GM10248 (cell line): ENCODE data around the gene PET100.

ENCODE experiments used
- CTCF ChIA-PET: fragments of 300-600 bp; sonication (Branson Sonifier 250); formaldehyde crosslinking; extraction: SDS; loops from one replicate; lab custom pipeline; 2021; ENCODE audit warnings: antibody characterized with exemption; lab: Yijun Ruan, JAX
- POLR2A ChIA-PET: fragments of 350-650 bp; sonication (Branson Sonifier 250); formaldehyde crosslinking; extraction: SDS; loops from one replicate; lab custom pipeline; 2020; ENCODE audit warnings: antibody characterized with exemption; lab: Yijun Ruan, JAX
- DNase-seq: peaks from one replicate; pipeline ENCODE4 v3.0.0; 2012; ENCODE audit errors: extremely low spot score
- CTCF ChIP-seq: IDR thresholded peaks from 2 replicates; pipeline ENCODE4 v1.5.1; 2012; ENCODE audit warnings: mild to moderate bottlenecking, low read depth; ENCODE audit errors: extremely low read depth, missing control alignments, control extremely low read depth

Gene PET100

GRCh38 chr19:7633698-7634097, 4.1 kb downstream of the PET100 start, which contains the start of gene PCP2:
PCP2 (minus strand) TSS chr19:7633719; CDS start chr19:7633457, 262 bp downstream.
- POLR2A ChIA-PET, result interaction anchor here (1.1 kb wide), 1 partner anchor 8 kb away, joined by 3 read pairs; no protein-coding TSS in a partner anchor
- CTCF ChIA-PET, result interaction anchor here (1.1 to 3.9 kb wide), 4 partner anchors 19 to 236 kb away, joined by 4 to 12 read pairs (median 6); partner anchors contain the start of gene TRAPPC5
- DNase-seq, result no peak
- TF ChIP-seq CTCF, result no peak

GRCh38 chr19:7635670-7636069, 6.1 kb downstream of the PET100 start:
- CTCF ChIA-PET, result interaction anchor here (1.0 to 3.9 kb wide), 5 partner anchors 17 to 227 kb away, joined by 3 to 12 read pairs (median 6); partner anchors contain the start of gene TRAPPC5
- no peak for TF ChIP-seq CTCF
- POLR2A ChIA-PET, result interaction anchor here (0.6 to 1.0 kb wide), 3 partner anchors 49 to 549 kb away, joined by 3 to 4 read pairs (median 3); no protein-coding TSS in a partner anchor
- DNase-seq, result no peak

GRCh38 chr19:7636317-7636690, 6.7 kb downstream of the PET100 start:
- ChIA-PET CTCF (interaction anchor here (1.2 to 2.9 kb wide), 2 partner anchors 163 to 226 kb away, joined by 3 to 11 read pairs; no protein-coding TSS in a partner anchor), POLR2A (interaction anchor here (0.7 kb wide), 1 partner anchor 254 kb away, joined by 3 read pairs; no protein-coding TSS in a partner anchor)
- DNase-seq, result no peak
- TF ChIP-seq CTCF, result no peak

- no peak for TF ChIP-seq CTCF
- peak; percentile 99 for DNase-seq
- CTCF ChIA-PET, result interaction anchor here (1.0 to 2.9 kb wide), 3 partner anchors 44 to 163 kb away, joined by 4 to 11 read pairs (median 7); partner anchors contain the start of gene TRAPPC5
- POLR2A ChIA-PET, result no interaction called here
Observed at GRCh38 chr19:7636691-7637373, 7.2 kb downstream of the PET100 start, which contains the start of gene STXBP2. STXBP2 (plus strand) TSS chr19:7637110; CDS start chr19:7637150, 40 bp downstream.

GRCh38 chr19:7637374-7638256, 8.0 kb downstream of the PET100 start:
- TF ChIP-seq CTCF, result no peak
- DNase-seq, result peak; percentile 54
- ChIA-PET POLR2A (no interaction called here), CTCF (interaction anchor here (1.0 to 2.9 kb wide), 7 partner anchors 14 to 231 kb away, joined by 3 to 11 read pairs (median 5); partner anchors contain the start of gene TRAPPC5)
